ENCODE measurements around the gene STXBP6.

Gene STXBP6

DNA sequence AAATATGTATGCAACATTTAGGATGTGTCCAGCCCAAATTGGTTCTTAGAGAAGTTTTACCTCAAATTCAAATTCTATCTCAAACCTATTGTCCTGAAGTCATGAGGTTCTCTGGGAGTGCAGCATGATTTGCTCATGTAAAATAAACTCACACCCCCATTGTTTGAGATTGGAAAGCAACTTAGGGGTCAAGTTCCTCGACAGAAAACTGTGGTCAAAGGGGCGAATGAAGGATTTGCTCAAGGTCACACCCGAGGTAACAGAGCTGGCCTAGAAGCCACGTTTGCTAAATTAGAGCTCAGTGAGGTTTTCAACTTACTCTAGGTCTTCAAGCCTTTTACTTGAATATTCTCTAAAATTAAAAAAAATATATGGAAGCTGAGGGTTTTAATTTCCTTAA lies 218.3 kb downstream of the STXBP6 start:
- TF ChIP-seq, protein P1, sequence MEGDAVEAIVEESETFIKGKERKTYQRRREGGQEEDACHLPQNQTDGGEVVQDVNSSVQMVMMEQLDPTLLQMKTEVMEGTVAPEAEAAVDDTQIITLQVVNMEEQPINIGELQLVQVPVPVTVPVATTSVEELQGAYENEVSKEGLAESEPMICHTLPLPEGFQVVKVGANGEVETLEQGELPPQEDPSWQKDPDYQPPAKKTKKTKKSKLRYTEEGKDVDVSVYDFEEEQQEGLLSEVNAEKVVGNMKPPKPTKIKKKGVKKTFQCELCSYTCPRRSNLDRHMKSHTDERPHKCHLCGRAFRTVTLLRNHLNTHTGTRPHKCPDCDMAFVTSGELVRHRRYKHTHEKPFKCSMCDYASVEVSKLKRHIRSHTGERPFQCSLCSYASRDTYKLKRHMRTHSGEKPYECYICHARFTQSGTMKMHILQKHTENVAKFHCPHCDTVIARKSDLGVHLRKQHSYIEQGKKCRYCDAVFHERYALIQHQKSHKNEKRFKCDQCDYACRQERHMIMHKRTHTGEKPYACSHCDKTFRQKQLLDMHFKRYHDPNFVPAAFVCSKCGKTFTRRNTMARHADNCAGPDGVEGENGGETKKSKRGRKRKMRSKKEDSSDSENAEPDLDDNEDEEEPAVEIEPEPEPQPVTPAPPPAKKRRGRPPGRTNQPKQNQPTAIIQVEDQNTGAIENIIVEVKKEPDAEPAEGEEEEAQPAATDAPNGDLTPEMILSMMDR (IDR thresholded peaks at IDR 0.05; ENCODE audit: borderline replicate concordance, insufficient read depth, low read depth, low read length) = no peak
- H3K4me3 ChIP-seq (ENCODE audit: low read depth, low read length) = no peak overlapping the region

GRCh38 chr14:24829862-24830261 lies 220.1 kb downstream of the STXBP6 start:
- H3K4me3 ChIP-seq (ENCODE audit: low read depth, low read length) = no peak overlapping the region
- TF ChIP-seq, protein P1 (IDR thresholded peaks at IDR 0.05; ENCODE audit: borderline replicate concordance, insufficient read depth, low read depth, low read length) = no peak

DNA sequence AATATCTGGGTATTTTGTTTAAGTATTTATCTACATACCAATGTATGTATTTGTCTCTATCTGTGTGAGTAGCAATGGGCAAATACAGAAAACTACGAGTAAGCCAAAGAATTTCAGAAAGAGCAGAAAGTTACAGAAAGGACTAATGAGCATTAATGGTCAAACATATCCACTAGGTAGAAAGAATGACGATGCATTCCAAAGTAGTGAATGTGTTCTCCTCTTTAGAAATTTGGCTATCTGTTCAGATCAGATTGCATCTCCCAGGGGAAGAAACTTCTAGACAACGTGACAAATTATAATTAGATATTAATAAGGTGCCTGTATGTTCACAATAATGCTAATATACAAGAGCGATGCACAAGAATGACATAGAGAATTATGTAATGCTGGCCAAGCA lies 221.5 kb downstream of the STXBP6 start:
- no peak overlapping the region for H3K4me3 ChIP-seq (ENCODE audit: low read depth, low read length)
- TF ChIP-seq, protein P1 (IDR thresholded peaks at IDR 0.05; ENCODE audit: borderline replicate concordance, insufficient read depth, low read depth, low read length) = no peak

- TF ChIP-seq, protein P1 (IDR thresholded peaks at IDR 0.05; ENCODE audit: borderline replicate concordance, insufficient read depth, low read depth, low read length) = no peak
- no peak overlapping the region for H3K4me3 ChIP-seq (ENCODE audit: low read depth, low read length)
Observed at GRCh38 chr14:24826390-24826789, 223.6 kb downstream of the STXBP6 start.

GRCh38 chr14:24820616-24821015 lies 229.3 kb downstream of the STXBP6 start:
- TF ChIP-seq, protein P1 (IDR thresholded peaks at IDR 0.05; ENCODE audit: borderline replicate concordance, insufficient read depth, low read depth, low read length) = no peak
- no peak overlapping the region for H3K4me3 ChIP-seq (ENCODE audit: low read depth, low read length)

DNA sequence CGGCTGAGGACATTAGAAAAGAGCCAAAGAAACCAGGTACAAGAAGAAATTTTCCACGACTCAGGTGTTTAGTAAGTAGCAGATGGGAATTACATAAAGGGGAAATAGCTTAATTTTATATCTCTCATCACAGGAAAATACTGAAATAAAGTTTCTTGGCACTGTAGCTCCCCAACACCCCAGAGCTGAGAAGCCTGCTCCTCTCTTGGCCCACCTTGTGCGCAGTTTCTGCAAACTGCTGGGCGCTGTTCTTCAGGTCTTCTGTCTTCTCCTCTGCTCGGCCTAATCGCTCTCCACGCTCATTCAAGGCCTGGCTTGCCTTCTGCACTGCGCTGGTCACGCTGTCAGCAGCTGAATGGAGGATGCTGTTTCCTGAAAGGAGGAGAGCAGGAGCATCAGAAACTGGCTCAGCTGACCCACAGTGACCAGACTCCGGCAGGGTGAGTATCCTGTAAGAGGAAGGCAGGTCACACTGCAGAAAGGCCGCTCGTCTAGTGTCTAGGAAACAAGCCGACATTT lies 231.1 kb downstream of the STXBP6 start:
- TF ChIP-seq, protein P1 (IDR thresholded peaks at IDR 0.05; ENCODE audit: borderline replicate concordance, insufficient read depth, low read depth, low read length) = no peak
- no peak overlapping the region for H3K4me3 ChIP-seq (ENCODE audit: low read depth, low read length)

GRCh38 chr14:24818058-24818822 lies 231.7 kb downstream of the STXBP6 start:
- TF ChIP-seq, protein P1 (IDR thresholded peaks at IDR 0.05; ENCODE audit: borderline replicate concordance, insufficient read depth, low read depth, low read length) = no peak
- no peak overlapping the region for H3K4me3 ChIP-seq (ENCODE audit: low read depth, low read length)

Data from GM12875 (cell line).